Measurements from ENCODE around the gene MPZL2.

MPZL2 gene

DNA sequence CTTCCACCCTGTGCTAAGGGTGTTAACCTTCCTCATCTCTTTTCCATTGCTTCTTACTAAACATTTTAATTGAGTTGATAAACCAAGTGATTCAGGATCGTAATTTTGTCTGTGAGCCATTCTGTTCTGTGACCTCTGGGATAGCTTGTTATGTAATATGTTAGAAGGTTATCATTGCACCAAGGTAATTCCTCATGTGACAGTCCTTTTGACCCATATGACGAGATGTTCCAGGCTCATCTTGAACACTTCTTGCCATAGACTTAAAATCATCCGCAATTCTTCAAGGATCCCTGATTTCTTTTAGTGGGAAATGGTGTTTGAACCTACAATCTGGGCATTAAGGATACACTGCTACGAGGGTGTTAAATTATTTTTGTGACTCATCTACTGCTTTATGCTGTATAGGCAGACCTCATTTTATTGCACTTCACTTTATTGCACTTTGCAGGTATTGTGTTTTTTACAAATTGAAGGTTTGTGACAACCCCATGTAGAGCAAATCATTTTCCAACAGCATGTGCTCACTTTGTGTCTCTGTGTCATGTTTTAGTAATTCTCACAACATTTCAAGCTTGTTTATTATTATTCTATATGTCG, 19.0 kb upstream of the MPZL2 start:
- no peak for DNase-seq (ENCODE audit: low spot score)

DNA sequence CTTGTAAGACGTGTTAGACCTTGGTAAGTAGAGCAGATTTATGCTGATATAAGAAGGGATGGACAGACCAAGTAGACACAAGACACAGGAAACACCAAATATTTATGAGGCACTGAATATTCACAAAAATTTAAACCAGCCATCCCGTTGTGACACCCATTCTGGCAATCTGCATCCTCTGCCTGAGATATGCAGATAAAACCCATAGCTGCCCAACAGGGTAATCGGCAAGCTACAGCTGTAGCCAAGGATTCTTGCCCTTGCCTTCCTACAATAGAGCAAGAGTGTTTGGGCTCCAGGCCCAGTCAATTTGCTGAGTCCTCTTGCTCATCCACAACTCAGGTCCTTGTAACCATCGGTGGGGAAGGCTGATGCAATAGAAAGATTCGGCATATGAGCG, 18.5 kb upstream of the MPZL2 start:
- no peak for DNase-seq (ENCODE audit: low spot score)

DNA sequence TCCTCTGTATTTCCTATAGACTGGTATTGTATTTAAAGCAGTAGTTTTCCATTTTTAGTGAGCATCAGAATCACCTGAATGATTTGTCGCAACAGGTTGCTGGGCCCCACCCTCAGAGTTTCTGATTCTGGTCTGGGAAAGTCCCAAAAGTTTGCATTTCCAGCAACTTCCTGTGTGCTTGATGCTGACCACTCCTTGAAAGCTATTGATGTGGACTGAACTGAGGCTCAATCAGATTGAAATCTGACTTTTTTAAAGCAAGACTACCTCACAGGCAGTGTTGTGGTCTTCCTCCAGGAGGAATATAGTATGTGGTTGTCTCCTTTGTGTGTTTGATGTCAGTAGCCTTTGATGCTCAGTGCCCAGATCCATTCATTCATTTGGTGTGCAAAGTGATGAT, 17.2 kb upstream of the MPZL2 start:
- no peak for DNase-seq (ENCODE audit: low spot score)

DNA sequence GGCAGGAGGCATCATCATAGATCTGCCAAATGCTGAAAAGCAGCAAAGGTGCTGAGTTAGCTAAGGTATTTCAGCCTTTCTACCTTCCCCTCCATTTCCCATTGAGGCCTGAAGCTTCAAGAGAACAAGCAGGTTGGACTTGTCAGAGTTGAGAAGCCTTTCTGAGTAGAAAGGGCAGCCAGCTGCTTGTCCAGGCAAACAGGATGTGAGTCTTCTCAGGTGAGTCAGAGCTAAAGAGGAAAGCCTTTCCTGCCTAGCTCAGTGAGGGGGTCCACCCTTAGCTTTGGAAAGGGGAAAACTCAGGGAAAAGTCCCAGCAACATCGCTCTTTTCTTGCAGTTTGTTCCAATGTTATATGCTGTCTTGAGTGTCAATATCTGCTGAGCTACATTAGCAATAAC, 13.2 kb upstream of the MPZL2 start:
- DNase-seq (ENCODE audit: low spot score): no peak

DNA sequence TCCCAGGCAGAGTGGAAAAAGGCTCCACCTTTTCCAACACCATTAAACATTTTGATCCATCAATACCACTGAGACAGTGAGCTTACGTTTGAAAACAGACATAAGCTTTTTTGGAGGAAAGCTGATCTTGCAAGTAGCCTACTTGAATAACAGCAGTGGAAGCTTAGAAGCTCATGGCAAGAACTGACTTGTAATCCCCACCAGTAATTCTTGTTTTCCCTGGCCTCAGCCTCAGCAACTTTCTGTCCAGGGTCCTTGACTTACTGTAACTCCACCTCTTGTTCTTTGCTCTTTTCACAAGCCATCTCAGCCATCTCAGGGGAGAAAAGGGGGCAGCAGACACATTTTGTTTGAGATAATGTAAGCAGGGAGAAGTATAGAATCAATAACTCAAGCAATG, 12.3 kb upstream of the MPZL2 start:
- DNase-seq (ENCODE audit: low spot score): no peak

DNA sequence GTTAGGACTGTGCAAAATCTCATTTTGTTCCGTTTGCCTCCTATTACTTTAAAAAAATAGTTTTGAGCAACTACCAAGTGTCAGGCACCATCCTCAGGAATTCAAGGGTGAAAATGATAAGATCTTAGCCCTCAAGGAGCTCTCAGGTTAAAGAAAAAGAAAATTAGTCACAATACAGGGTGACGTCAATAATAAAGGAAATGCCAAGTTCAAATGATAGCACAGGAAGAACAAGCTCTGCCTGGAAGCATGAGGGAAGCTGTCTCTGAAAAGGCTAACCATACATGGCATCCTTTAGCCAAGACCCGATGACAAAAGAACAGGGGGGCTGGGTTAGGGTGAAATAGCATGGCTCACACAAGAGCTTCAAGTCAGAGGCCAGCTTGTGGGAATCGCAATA, 11.1 kb upstream of the MPZL2 start:
- no peak for DNase-seq (ENCODE audit: low spot score)

DNA sequence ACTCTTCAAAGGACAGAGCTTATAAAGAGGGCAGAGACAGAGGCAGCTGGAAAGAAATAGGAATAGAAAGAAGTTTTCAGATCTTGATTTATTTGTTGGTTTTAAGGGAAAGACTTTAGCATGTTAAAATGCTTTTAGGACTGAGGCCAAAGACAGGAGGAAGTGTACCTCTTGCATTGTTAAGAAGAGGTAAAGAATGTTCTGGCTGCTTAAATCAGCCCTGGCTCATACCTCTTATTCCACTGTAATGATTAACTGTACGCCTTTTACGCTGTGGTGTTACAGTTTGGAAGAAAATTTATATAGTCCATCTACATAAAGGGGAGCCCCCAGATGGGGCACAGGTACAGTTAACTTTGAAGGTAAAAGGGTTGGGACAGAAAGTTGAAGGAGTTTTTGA, 10.1 kb upstream of the MPZL2 start:
- no peak for DNase-seq (ENCODE audit: low spot score)

DNA sequence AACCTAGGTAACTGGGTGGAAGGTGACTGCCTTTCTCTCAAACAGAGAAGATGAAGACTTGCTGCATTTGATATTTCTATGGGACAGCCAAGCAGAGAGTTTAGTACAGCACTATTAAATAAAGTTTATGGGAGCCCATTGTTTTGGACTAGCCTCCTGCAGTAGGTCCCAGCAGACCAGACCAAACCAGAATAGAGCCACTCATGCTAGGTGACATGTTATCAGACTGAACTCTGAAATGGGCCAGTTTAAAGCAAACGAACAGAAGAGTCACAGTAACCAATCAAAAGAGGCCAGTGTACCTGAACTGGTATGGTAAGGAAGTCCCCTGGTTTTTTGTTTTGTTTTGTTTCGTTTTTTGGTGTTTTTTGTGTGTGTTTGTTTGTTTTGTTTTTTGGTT, 7.9 kb upstream of the MPZL2 start:
- DNase-seq (ENCODE audit: low spot score): no peak

DNA sequence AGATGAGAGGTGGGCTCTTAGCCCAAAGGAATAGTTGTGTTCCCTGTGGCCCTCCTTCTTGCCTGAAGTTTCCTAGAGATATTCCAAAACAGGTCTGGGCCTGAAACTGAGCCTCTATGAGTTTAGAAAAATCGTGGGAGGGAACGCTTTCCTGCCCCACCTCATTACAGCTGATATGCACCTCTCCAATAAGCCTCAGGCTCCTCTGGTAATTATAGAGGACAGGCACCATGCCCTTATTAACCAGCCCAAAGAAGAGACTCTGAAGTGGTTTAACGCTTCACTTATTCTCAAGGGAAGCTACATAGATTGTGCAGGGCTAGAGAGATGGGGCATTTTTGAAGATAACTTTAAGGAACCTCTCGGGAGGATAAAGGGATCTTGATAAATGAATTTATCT, 3.4 kb upstream of the MPZL2 start:
- no peak for DNase-seq (ENCODE audit: low spot score)

DNA sequence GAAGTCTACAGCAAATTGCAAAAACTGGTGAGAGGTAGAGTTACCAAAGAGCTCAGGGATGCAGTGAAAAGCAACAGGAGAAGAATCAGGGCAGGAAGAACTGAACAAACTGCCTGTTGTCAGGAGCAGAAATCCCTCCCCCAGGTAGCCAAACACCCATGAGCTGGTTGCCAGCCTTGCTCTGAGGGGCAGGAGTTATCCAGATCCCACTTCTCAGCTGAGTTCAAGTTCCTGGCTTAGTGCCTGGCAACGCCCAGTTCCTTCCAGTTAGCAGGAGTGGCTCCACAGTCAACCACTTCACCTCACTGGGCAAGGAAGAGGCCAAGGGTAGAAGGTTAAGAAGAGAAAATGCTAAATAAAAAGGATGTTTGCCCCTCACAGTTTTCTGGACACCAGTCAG, 1.9 kb upstream of the MPZL2 start:
- DNase-seq (ENCODE audit: low spot score): no peak

DNA sequence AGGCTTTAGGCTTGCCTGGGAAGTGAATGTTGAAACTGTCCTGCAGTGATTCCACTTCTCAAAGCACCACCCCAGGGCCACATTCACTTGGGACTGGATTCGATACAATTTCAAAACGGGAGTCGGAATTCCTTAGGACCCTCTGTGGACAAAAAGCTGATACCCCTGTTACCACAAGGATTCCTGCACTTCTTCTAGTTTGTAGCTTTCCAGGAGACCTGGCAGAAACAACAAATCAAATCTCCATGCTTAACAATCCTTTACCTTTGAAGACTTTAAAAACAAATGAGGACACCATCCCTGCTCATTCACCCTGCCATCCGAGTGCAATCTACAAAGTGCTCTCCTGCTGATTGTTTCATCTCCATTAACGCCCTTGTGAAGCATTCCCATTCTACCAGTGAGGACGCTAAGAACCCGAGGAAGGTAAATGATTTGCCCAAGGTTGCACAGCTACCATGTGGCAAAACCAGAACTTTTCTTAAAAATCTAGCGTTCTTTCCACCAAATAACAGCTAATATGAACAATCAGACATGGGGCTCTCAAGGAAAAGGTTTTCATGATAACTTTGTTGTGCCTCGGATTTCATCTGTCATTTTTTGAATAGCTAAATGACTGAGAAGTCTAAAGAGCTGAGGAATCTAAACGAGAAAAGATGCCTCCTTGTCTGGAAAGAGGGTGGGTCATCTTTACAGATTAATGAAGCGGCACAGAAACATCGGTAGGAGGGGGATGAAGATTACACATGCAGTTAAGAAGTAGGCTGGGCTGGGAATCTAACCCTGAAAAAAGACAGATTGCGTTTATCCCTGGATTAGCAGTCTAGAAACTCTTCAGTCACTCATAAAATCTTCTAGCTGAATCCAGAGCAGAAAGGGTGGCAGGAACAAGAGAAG, 720 bp upstream of the MPZL2 start:
- DNase-seq (ENCODE audit: low spot score): no peak

DNA sequence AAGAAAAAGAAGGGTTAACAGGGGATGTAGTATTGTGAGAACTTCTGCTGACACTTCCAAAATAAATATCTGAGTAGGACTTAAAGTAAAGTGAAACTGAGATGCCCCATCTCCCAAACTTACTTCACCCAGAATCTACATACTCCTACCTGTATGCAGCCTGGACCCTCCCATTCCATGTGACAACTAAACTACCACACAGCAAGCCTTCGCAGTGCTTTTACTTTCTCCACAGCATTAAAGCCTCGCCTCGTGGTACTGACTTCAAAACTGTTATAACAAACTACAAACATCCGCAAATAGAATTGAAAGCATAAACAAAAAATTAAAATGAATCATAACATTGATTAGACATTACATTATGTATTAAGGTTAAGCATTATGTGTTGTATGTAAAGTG, 985 bp downstream of the MPZL2 start:
- no peak for DNase-seq (ENCODE audit: low spot score)

DNA sequence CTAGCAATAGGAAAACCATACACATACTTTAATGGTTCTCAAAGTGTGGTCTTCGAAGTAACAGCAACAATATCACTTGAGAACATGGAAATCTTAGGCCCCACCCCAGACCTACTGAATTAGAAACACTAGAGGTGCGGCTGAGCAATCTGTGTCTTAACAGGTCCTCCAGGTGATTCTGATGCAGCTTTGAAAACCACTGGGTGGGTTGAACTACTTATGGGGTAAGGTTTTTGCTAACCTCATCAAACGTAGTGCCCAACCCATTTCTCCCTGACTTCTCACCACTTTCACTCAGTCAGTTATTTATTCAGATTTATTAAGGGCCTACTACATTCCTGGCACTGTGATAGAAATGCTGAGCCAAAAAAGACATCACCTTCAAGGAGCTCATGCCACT, 3.7 kb downstream of the MPZL2 start:
- no peak for DNase-seq (ENCODE audit: low spot score)

DNA sequence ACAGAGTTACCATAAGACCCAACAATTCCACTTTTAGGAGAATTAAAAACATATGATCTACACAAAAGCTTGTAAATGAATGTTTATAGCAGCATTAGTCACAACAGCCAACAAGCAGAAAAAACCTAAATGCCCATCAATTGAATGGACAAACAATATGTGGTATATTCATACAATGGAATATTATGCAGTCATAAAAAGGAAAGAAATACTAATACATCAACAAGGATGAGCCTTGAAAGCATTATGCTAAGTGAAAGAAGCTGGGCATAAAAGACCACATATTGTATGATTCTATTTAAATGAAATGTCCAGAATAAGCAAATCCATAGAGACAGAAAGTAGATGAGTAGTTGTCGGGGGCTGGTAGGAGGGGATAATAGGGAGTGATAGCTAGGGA, 5.0 kb downstream of the MPZL2 start:
- DNase-seq (ENCODE audit: low spot score): no peak

DNA sequence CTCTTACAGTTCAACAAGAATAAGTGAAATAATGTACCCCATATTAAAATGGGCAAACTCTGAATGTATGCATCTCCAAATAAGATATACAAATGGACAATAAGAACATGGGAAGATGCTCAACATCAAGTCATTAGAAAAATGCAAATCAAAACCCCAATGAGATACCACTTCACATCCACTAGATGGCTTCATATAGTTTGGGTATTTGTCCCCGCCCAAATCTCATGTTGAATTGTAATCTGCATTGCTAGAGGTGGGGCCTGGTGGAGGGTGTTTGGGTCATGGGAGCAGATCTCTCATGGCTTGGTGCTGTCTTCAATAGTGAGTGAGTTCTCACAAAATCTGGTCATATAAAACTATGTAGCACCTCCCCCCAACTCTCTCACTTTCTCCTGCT, 5.7 kb downstream of the MPZL2 start:
- DNase-seq (ENCODE audit: low spot score): no peak

DNA sequence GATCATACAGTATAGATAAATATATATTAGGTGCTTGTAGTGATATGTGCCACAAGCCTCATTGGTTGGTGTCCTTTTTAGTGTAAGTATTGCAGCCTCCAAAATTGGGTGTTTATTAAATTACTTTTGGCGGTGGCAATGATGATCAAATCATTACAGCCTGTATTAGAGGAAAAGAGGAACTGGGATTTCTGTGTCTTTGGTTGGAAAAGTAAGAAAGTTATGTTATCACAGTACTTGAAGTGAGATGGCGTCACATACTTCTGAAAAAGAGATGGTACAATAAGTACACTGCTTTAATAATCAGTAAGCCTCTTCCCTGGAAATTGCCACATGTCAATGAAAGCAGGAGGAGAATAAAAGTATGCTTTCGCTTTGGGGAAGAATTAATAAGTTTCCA, 11.4 kb downstream of the MPZL2 start:
- no peak for DNase-seq (ENCODE audit: low spot score)

DNA sequence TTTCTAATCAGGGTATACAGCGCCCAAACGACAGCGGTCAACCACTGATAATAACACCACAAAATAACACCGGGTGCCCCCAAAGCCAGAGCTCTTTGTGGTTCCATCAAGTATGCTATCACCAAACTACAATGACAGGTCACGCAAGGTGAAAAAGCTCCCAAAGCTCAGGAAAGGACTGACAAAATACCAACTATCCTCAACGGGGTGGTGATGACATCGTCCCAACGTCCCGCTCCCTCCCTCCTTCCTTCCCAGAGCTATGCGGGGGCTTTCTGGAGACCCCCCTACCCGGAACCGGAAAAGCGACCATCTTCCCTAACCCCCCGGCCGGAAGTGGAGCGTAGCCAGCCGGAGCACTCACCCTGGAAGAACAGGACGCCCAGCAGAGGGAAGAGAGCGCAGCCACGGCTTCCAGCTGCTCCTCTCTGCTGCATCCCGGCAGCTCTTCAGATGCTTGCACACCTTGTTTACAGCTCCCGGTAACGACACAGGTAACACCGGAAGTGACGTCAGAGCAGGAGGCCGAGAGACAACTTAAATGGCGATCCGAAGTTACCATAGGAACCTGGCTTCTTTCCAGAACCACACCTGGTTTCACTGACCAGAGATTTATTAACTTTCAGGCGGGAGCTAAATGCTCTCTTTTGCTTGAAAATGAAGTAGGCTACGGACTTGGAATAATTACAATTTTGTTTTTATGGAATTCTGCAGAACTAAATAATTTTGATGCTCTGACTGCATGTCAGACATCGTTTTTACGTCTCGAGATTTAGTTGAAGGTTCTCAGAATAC, 12.0 kb downstream of the MPZL2 start, which contains the start of gene MPZL3:
Gene MPZL3, minus strand, starts transcription at position 508 of the 795 bp plus-strand sequence. Its CDS starts 71 bp downstream, at position 437.
- peak; percentile 80 for DNase-seq (ENCODE audit: low spot score)

DNA sequence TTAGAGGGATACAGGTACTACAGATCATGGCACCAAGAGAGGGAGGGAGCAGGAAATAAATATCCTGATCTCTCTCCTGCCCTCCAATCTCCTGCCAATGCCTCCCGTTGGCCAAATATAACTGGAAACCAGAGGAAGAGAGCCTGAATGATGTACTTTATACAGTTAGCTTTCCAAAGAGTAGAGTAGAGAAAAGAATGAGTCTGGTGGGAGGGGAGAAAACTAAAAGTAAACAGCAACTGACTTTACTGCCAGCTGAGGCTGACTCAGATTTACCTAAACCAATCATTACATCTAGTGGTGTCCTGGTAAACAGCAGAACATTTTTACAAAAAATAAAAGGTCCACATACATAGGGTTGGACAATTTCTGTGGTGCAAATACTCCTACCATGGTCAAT, 17.1 kb downstream of the MPZL2 start:
- no peak for DNase-seq (ENCODE audit: low spot score)

DNA sequence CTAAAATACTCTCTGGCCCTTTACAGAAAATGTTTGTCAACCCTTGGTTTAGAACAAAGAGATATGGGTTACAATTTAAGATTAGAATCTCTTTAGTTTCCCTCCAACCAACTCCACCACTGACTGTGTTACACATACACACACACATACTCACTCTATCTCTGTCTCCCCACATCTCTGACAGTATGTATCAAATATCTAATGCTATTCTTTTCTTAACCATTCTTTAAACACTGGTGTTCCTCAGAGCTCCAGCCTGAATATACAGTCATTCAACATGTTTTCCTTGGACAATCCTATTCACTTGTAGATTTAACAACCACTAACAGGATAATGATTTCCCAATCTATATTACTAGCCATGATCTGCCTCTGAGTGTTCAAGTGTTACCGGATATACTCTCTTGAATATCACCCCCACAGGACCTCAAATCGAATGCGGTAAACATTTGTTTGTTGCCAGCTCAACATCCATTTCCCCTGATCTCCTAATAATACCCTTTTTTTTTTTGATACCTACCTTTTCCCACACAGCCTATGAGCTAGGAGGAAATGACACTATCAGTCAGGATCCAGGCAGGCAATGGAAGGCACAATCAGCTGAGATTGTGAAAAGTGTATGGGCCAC, 18.0 kb downstream of the MPZL2 start:
- no peak for DNase-seq (ENCODE audit: low spot score)

DNA sequence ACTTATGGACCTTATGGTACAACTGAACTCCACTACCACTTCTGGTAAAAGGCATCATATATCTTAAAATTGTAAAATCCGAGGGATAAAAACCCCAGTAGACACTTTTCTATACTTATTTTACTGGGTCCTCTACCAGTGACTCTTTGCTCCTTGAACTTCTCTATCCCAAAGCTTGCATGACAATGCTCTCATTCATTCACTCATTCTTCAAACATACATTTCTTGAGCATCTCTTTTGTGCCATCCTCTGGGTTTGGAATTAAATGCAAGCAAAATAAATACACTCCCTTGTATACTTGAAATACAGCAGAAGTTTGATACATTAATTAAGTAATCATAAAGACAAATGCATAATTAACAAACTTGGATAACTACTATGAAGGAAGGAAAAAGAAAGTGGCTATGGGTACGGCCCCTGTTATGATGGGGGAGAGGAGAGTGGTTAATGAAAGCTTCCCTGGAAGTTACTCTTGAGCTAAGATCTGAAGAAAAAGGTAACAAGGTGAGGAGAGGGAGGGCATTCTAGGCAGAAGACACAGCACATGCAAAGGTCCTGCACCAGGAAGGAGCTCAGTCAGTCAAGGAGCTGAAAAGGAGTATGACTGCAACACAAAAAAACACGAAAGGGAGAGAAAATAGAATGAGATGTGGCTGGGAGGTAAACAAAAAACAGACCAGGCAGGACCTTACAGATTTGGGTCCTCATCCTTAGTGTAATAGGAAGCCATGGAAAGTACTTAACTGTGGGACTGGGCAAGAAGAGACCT, 19.9 kb downstream of the MPZL2 start:
- DNase-seq (ENCODE audit: low spot score): no peak

DNA sequence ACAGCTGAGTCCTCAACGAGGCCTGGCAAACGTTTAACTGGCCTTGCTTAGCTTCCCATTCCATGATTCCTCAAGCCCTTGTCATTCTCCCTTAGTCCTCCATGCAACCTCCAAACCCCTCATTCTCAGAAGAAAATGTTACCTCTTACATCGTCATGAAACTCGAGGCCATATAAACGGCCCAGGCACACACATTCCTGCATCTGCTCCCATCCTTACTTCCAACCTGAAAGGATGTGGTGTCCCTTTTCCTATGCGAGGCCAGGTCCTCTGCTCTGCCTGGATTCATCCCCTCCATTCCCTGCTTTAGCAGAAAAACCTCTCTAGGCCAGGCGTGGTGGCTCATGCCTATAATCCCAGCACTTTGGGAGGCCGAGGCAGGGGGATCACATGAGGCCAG, 20.9 kb downstream of the MPZL2 start:
- DNase-seq (ENCODE audit: low spot score): no peak

DNA sequence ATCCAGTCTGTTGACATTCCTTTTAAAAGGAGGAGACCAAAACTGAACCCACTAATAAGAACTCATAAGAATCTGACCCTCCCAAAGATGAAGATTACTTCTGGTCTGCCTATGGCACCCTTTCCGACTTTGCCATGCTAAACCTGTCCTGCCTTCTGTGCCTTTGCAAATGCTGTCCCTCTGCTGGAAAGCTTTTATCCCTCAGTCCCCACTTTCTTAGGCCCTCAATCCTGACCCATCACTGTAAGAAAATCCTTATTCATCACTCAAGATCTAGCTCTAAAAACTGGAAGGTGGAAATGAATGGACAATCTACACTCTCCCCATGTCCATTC, 22.4 kb downstream of the MPZL2 start:
- no peak for DNase-seq (ENCODE audit: low spot score)

Measured in hematopoietic multipotent progenitor cell treated with erythropoietin and hydrocortisone succinate and interleukin-3 and kit ligand, for 17 days (in vitro differentiated cells).